GM23248 (cell line): ENCODE measurements around the gene TPO. TPM values are rescaled to one million over a fixed set of nuclear protein-coding genes. Genes with fewer than 3 reads are reported as not detected.

Experiments used
- DNase-seq: peaks from one replicate; pipeline ENCODE4 v3.0.0-alpha.2; 2015
- H2AFZ ChIP-seq: fragments of 200-600 bp; sonication (generic); 2 replicates; pipeline ENCODE4 v1.6.1; 2016; ENCODE audit warnings: antibody characterized with exemption
- H3F3A ChIP-seq: fragments of 200-600 bp; sonication (generic); 2 replicates; pipeline ENCODE4 v1.6.1; 2016; ENCODE audit warnings: mild to moderate bottlenecking, antibody characterized with exemption, mixed run types; ENCODE audit not compliant: insufficient read depth
- H3K27ac ChIP-seq: fragments of 200-600 bp; sonication (generic); 2 replicates; pipeline ENCODE4 v1.5.1; 2016; ENCODE audit warnings: mild to moderate bottlenecking
- H3K27me3 ChIP-seq: fragments of 200-600 bp; sonication (generic); replicated peaks from 2 replicates; pipeline ENCODE4 v1.6.1; 2016; ENCODE audit warnings: mild to moderate bottlenecking; ENCODE audit not compliant: insufficient read depth
- H3K36me3 ChIP-seq: fragments of 200-600 bp; sonication (generic); 2 replicates; pipeline ENCODE4 v1.6.1; 2016; ENCODE audit warnings: low read depth, mild to moderate bottlenecking
- H3K4me1 ChIP-seq: fragments of 200-600 bp; sonication (generic); 2 replicates; pipeline ENCODE4 v1.6.1; 2016; ENCODE audit warnings: mild to moderate bottlenecking; ENCODE audit not compliant: insufficient read depth
- H3K4me2 ChIP-seq: fragments of 200-600 bp; sonication (generic); one replicate; pipeline ENCODE4 v1.6.1; 2016; ENCODE audit warnings: mild to moderate bottlenecking; ENCODE audit not compliant: unreplicated experiment
- H3K4me3 ChIP-seq: fragments of 200-600 bp; sonication (generic); 2 replicates; pipeline ENCODE4 v1.5.1; 2016; ENCODE audit warnings: mild to moderate bottlenecking
- H3K79me2 ChIP-seq: fragments of 200-600 bp; sonication (generic); 2 replicates; pipeline ENCODE4 v1.6.1; 2016; ENCODE audit warnings: mild to moderate bottlenecking; ENCODE audit not compliant: insufficient read depth
- H3K9ac ChIP-seq: fragments of 200-600 bp; sonication (generic); 2 replicates; pipeline ENCODE4 v1.6.1; 2016; ENCODE audit warnings: mild to moderate bottlenecking
- H3K9me2 ChIP-seq: fragments of 200-600 bp; sonication (generic); 2 replicates; pipeline ENCODE4 v1.6.1; 2016; ENCODE audit warnings: mixed run types, mild to moderate bottlenecking, moderate library complexity; ENCODE audit not compliant: insufficient read depth
- H3K9me3 ChIP-seq: fragments of 200-600 bp; sonication (generic); one replicate; pipeline ENCODE4 v1.6.1; 2017; ENCODE audit warnings: low read depth
- H4K20me1 ChIP-seq: fragments of 200-600 bp; sonication (generic); 2 replicates; pipeline ENCODE4 v1.6.0; 2016; ENCODE audit not compliant: insufficient read depth
- EZH2 ChIP-seq: fragments of 200-600 bp; sonication (generic); IDR thresholded peaks from 2 replicates; pipeline ENCODE4 v1.6.1; 2018; ENCODE audit warnings: antibody characterized with exemption, mild to moderate bottlenecking; ENCODE audit not compliant: insufficient read depth, poor library complexity, severe bottlenecking
- EZH2phosphoT487 ChIP-seq: fragments of 200-600 bp; sonication (generic); IDR thresholded peaks from 2 replicates; pipeline ENCODE4 v1.6.1; 2018; ENCODE audit warnings: antibody characterized with exemption, moderate library complexity, mild to moderate bottlenecking, low read depth; ENCODE audit not compliant: insufficient read depth
- WGBS, 2 experiments: methylation state at CpG; one replicate each; pipeline ENCODE4 v1.1.6; 2015 to 2017; ENCODE audit warnings: low lambda C conversion rate in 2 of 2, low coverage in 1 of 2; ENCODE audit errors: missing lambda C conversion rate in 2 of 2; 5-methylcytosine and 5-hydroxymethylcytosine counted together
- in situ Hi-C: fragments of 300-500 bp; cut with MboI; formaldehyde crosslinking; loops from 2 replicates; pipeline ENCODE4 v1.15.0; 2020
- polyA plus RNA-seq: library from polyadenylated mRNA; unstranded; fragments of >200 nt; fragmentation: Nextera tagmentation; extraction: Ambion mirVana; gene quantifications from 2 replicates; pipeline ENCODE4 v1.2.1, GENCODE V29; 2016
- total RNA-seq: library from RNA; depleted of rRNA; stranded (reverse); fragments of >200 nt; shearing (Covaris generic); gene quantifications from 2 replicates; pipeline ENCODE4 v1.2.3, GENCODE V29; 2014

Gene TPO
- total and polyA plus RNA-seq, 2 experiments from 2014 or later = not detected

- Histone ChIP-seq H3K9me2 (no peaks in the 10 kb centered on the region), H3K36me3 (no peaks in the 10 kb centered on the region), H3K4me2 (no peak overlapping the region), H3K4me1 (no peaks in the 10 kb centered on the region), H4K20me1 (no peaks in the 10 kb centered on the region), H3K27ac (no peak overlapping the region), H3K4me3 (no peak overlapping the region), H3K27me3 (no peaks in the 10 kb centered on the region), H3F3A (no peaks in the 10 kb centered on the region), H2AFZ (no peak overlapping the region), H3K9ac (no peak overlapping the region), H3K79me2 (no peaks in the 10 kb centered on the region), H3K9me3 (no peaks in the 10 kb centered on the region)
- TF ChIP-seq EZH2 (no peak), EZH2phosphoT487 (no peak)
- in situ Hi-C loops = no loop called here
- WGBS, 2 experiments = 37 to 48% methylated on average over 7 of the region's 7 CpGs
- no peak for DNase-seq
Measured at GRCh38 chr2:1459727-1460126, 46.5 kb downstream of the TPO start.

GRCh38 chr2:1460851-1461418 lies 47.7 kb downstream of the TPO start:
- H3K9me3 ChIP-seq = no peaks in the 10 kb centered on the region
- DNase-seq = no peak
- H2AFZ ChIP-seq = no peak overlapping the region
- H3K4me3 ChIP-seq = no peak overlapping the region
- H3F3A ChIP-seq = no peaks in the 10 kb centered on the region
- H3K36me3 ChIP-seq = no peaks in the 10 kb centered on the region
- no peaks in the 10 kb centered on the region for H4K20me1 ChIP-seq
- no peaks in the 10 kb centered on the region for H3K9me2 ChIP-seq
- in situ Hi-C loops = no loop called here
- no peaks in the 10 kb centered on the region for H3K79me2 ChIP-seq
- H3K4me2 ChIP-seq = no peak overlapping the region
- TF ChIP-seq EZH2 (no peak), EZH2phosphoT487 (no peak)
- no peaks in the 10 kb centered on the region for H3K27me3 ChIP-seq
- H3K9ac ChIP-seq = no peak overlapping the region
- WGBS, 2 experiments = 32 to 36% methylated on average over 10 to 11 of the region's 11 CpGs
- no peak overlapping the region for H3K27ac ChIP-seq
- no peaks in the 10 kb centered on the region for H3K4me1 ChIP-seq

- Histone ChIP-seq H3K4me2 (no peak overlapping the region), H3K36me3 (no peaks in the 10 kb centered on the region), H3K4me3 (no peak overlapping the region), H3K79me2 (no peaks in the 10 kb centered on the region), H3K9me3 (no peaks in the 10 kb centered on the region), H3K9me2 (no peaks in the 10 kb centered on the region), H3K27ac (no peak overlapping the region), H3K4me1 (no peaks in the 10 kb centered on the region), H3F3A (no peaks in the 10 kb centered on the region), H3K27me3 (no peaks in the 10 kb centered on the region), H3K9ac (no peak overlapping the region), H4K20me1 (no peaks in the 10 kb centered on the region), H2AFZ (no peak overlapping the region)
- WGBS, 2 experiments = 41 to 42% methylated on average over 28 of the region's 28 CpGs
- DNase-seq = no peak
- TF ChIP-seq EZH2 (no peak), EZH2phosphoT487 (no peak)
- in situ Hi-C loops = no loop called here
Measured at GRCh38 chr2:1461507-1462390, 48.5 kb downstream of the TPO start.

- Histone ChIP-seq H3K4me1 (no peaks in the 10 kb centered on the region), H3K27ac (no peak overlapping the region), H3K9ac (no peak overlapping the region), H3K4me2 (no peak overlapping the region), H3K9me3 (no peaks in the 10 kb centered on the region), H3K79me2 (no peaks in the 10 kb centered on the region), H3K9me2 (no peaks in the 10 kb centered on the region), H3K4me3 (no peak overlapping the region), H3K36me3 (no peaks in the 10 kb centered on the region), H3F3A (no peaks in the 10 kb centered on the region), H2AFZ (no peak overlapping the region), H3K27me3 (no peaks in the 10 kb centered on the region), H4K20me1 (no peaks in the 10 kb centered on the region)
- WGBS, 2 experiments = 0 to 5% methylated on average over 4 of the region's 4 CpGs
- no peak for TF ChIP-seq EZH2
- TF ChIP-seq EZH2phosphoT487 = no peak
- DNase-seq = no peak
- in situ Hi-C loops = no loop called here
Measured at GRCh38 chr2:1462994-1463393, 49.7 kb downstream of the TPO start.

GRCh38 chr2:1472350-1472749 lies 59.1 kb downstream of the TPO start:
- Histone ChIP-seq H3K4me2 (no peak overlapping the region), H3K27ac (no peak overlapping the region), H3K36me3 (no peaks in the 10 kb centered on the region), H3K4me3 (no peak overlapping the region), H3K27me3 (no peaks in the 10 kb centered on the region), H3K9me3 (no peaks in the 10 kb centered on the region), H2AFZ (no peak overlapping the region), H3K9ac (no peak overlapping the region), H4K20me1 (no peaks in the 10 kb centered on the region), H3K79me2 (no peaks in the 10 kb centered on the region), H3F3A (no peaks in the 10 kb centered on the region), H3K9me2 (no peaks in the 10 kb centered on the region), H3K4me1 (no peaks in the 10 kb centered on the region)
- DNase-seq = no peak
- in situ Hi-C loops = no loop called here
- TF ChIP-seq EZH2 (no peak), EZH2phosphoT487 (no peak)
- 36 to 41% methylated on average over 9 of the region's 9 CpGs for WGBS, 2 experiments
